CD4-positive, alpha-beta T cell treated with Interleukin-1 beta for 1 hour (primary cell): ENCODE data around the gene GAS6.
"Not testable (repeated sequence)": the region's sequence is repeated elsewhere in the genome, so short reads cannot be mapped to it uniquely, and the experiment has no call there.

Source experiments
- DNase-seq, 2 donors: peaks; one replicate each; pipeline ENCODE4 v3.0.0-alpha.2; 2020 to 2022

GAS6 gene

DNA sequence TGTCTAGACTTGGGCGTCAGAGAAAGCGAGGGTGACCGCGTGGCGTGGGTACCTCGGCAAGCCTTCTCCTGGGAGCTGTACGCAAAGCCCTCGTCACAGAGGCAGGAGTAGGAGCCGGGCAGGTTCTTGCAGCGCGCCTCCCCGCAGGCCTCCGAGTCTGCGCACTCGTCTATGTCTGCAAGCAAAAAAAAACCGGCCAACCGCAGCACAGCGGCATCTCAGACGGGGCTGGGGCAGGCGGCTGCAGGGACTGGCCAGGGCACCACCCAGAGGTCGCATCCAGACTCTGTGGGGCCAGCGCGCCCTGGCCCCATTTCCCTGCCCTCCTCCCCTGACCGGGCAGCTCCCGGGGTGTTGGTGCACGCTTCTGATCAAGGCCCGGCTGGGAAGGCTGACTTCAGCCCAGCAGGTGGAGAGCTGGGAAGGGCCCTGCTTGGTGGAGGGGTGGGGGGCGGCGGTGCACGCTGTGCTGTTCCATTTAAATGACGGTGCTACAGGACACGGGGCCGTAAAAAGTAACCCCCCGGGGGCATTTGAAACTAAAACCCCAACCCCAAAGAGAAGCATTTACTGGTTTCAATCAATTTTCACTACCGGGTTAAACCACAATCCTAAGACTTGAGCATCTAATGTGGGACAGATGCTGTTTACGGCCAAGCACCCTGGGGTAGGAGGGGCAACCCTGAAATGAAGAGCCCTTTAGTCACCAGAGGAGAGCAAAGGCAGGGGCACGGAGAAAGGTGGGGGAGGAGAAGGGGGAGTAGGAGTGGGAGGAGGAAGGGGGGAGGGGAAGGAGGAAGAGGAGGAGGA, 28.2 kb downstream of the GAS6 start:
- DNase-seq: no peak

DNA sequence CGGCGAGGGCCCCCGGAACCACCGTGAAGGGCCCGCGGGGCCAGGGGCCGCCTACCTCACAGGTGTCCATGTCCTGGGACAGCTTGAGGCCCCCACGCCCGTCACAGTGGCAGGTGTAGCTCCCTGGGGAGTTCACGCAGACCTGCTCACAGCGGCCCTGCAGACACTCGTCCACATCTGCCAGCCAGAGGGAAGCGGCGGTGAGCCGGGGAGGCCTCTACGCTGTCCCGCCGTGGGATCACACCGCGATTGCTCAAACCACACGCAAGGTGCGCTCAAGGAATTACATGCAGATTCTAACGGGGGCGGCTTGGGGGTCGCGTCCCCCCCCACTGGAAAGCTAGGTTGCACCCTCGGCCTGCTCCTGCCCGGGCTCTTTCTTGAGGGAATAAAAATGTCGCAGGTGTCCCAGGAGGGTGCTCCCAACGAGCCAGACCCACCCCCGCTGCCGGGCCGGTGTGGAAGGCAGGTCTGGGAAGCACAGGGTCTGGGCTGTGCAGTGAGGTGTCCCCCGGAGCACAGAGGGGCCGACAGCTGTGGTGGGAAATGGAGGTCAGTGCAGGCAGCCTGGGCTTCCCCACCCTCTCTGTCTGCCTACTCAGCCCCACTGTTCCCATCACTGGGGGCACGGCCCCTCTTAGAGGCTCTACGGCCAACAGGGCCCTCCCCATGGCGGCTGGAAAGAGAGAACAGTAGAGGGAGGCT, 29.2 kb downstream of the GAS6 start:
- DNase-seq: no peak

DNA sequence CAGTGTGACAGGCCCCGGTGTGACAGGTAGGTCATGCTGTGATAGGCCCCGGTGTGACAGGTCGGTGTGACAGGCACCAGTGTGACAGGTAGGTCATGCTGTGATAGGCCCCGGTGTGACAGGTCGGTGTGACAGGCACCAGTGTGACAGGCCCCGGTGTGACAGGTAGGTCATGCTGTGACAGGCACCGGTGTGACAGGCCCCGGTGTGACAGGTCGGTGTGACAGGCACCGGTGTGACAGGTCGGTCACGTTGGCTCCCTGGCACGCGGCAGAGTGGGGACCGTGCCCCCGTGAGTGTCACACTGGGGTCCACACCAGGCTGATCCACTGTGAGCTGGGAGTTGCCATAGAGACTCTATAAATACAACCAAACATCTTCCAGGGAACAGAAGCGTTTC, 29.9 kb downstream of the GAS6 start:
- not testable (repeated sequence) for DNase-seq

DNA sequence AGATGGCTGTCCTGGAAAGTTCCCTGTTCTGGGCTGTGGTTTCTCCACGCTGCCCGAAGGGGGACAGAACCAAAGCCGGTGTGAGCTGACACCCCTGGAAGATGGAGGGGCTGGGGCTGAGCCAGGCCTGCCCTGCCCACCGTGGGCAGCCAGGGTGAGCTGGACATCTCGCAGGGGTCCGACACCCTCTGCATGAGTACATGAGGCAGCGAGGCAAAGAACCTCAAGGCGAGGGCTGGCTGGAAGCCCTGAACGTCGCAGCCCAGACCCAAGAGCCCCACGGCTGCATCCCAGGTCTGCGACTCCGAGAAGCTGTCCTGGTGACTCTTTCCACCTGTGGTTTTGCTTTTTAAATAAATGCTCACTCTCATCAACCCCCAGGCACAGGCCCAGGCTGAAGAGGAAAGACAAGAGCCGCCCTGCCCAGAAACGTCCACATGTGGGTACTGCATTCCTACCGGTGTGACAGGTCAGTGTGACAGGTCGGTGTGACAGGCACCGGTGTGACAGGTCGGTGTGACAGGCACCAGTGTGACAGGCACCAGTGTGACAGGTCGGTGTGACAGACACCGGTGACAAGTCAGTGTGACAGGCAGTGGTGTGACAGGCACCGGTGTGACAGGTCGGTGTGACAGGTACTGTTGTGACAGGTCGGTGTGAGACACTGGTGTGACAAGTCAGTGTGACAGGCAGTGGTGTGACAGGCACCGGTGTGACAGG, 30.6 kb downstream of the GAS6 start:
- no peak for DNase-seq

DNA sequence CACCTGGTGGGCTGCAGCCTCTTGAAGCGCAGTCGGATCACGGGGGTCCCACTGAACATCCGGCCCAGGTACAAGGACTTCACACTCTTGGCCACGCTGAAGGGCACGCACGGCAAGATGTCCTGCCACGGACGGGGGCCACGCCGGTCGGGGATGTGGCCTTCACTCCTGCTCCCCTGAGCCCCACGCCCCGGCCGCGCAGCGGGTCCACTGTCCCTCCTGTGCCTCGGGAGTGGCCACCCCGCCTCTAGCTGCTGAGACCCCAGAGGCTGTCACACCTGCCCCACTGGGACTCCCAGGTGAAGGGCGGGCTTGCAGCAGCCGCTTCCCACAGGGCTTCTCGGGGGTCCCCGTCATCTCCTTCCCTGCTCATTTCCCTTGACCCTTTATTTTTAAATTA, 31.2 kb downstream of the GAS6 start:
- no peak for DNase-seq

DNA sequence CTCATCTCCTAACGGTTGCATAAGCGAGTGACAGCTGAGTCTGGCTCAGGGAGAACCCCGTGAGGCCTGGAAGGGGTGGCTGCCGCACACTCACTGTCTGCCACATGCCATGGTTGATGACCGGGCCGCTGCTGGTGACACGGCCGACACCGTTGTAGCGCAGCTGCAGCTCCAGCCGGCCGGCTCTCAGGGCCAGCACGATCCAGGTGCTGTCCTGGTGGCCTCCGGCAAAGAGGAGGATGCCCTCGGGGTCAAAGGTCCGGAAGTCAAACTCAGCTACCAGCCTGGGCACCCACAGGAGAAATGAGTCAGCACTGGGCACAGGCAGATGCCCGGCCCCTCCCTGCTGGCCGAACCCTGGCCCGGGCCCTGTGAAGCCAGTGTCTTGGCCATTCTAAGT, 31.7 kb downstream of the GAS6 start:
- no peak for DNase-seq

DNA sequence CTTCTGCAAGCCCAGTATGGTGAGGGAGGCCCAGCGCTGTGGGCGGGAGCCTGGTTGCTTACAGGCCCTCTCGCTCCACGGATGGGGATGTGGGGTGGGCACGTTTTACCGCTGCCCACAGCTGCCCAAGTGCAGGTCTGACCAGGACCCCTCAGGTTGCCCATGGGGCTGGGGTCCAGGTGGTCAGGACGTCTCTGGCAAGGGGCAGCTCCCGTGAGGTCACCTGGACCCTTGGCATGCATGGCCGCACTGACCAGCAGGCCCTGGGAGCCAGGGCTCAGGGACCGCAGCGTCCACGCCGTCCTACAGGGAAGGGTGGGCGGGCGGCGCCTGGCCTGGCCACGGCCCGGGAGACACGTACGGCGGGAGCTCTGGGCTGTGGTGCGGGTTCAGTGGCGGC, 32.8 kb downstream of the GAS6 start:
- no peak for DNase-seq

DNA sequence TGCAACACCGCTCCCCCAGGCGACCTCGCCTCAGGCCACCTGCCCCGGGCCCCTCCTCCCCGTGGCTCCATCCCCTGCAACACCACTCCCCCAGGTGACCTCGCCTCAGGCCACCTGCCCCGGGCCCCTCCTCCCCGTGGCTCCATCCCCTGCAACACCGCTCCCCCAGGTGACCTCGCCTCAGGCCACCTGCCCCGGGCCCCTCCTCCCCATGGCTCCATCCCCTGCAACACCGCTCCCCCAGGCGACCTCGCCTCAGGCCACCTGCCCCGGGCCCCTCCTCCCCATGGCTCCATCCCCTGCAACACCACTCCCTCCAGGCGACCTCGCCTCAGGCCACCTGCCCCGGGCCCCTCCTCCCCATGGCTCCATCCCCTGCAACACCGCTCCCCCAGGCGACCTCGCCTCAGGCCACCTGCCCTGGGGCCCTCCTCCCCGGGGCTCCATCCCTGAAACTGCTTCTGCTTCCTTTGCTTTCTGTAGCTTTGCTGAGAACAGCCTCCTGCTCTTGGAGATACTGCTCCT, 33.4 kb downstream of the GAS6 start:
- DNase-seq: not testable (repeated sequence)

DNA sequence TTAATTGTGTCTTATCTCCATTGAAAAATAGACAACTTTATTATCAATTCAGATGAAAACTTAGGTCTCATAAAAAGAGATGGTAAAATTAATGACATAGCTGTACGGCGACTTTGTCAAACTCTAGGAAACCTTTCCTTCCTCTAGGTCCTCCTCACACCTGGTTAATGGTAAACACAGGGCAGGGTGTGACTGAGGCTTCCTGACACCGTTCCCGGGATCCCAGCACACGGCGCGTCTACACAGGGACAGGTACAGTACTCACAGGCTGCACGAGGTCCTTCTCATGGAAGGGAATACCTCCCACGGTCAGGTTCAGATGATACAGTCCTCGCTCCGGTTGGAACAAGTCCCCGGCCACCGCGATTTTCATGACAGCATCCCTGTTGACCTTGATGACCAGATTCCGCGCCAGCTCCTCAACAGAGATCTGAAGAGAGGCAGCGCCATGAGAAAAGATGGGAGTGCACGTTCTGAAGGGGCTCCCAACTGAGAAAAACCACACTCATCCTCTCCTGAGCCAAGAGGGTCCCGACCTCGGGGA, 35.5 kb downstream of the GAS6 start:
- no peak for DNase-seq

DNA sequence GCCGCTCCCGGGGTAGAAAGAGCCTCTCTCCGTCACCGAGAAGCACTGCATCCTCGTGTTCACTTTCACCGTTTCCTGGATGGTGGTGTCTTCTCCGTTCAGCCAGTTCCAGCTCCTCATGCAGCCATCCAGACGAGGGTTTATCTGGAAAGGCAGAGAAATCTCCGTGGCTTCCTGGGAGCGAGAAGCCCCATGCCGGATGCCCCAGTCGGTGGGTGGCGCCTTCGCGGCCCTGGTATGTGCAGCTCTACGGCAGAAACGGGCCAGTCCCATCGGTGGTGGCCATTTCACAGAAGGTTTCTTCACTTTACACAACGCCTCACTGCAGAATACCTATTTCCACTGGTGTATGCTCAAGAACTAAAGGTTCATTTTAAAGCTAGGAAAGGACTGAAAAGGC, 36.9 kb downstream of the GAS6 start:
- no peak for DNase-seq

DNA sequence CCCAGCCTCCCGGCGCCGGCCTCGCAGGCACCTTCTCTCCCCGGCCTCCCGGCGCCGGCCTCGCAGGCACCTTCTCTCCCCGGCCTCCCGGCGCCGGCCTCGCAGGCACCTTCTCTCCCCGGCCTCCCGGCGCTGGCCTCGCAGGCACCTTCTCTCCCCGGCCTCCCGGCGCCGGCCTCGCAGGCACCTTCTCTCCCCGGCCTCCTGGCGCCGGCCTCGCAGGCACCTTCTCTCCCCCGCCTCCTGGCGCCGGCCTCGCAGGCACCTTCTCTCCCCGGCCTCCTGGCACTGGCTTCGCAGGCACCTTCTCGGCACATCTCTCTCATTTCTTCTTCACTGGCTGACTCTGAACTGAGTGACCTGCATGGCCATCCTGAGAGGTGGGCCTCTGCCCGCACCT, 37.4 kb downstream of the GAS6 start:
- DNase-seq: not testable (repeated sequence)

DNA sequence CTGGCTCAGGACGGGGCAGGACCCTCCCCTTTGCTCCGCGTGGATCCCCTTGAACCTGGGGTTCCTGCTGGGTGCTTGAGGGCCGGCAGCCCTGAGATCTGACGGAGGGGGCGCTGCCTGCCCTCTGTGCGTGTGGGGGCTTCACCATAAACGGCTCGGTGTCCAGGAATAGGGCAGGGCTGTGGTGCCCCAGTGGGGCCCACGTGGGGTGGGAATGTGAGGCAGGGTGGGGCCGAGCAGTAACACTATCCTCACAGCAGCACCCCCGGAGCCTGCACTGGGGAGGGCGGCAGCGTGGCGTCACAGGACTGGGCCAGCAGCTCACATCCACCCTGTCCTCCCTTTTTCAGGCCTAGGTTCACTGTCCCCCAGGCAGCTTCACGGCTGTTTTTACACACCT, 38.0 kb downstream of the GAS6 start:
- no peak for DNase-seq

DNA sequence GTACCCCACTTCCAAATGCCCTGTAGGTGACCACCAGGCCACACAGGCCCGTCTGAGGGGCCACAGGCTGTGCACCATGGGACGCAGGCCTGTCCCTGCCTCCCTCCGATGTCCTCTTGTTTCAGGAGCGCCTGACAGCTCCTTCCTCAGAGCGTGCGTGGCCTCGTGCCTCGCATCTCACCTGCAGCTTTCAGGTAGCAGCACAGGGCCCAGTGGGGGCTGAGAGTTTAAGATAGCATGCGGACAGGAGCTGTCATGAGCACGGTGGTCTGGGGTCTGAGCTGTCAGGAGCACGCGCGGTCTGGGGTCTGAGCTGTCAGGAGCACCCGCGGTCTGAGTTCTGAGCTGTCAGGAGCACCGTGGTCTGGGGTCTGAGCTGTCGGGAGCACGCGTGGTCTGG, 40.1 kb downstream of the GAS6 start:
- no peak for DNase-seq

DNA sequence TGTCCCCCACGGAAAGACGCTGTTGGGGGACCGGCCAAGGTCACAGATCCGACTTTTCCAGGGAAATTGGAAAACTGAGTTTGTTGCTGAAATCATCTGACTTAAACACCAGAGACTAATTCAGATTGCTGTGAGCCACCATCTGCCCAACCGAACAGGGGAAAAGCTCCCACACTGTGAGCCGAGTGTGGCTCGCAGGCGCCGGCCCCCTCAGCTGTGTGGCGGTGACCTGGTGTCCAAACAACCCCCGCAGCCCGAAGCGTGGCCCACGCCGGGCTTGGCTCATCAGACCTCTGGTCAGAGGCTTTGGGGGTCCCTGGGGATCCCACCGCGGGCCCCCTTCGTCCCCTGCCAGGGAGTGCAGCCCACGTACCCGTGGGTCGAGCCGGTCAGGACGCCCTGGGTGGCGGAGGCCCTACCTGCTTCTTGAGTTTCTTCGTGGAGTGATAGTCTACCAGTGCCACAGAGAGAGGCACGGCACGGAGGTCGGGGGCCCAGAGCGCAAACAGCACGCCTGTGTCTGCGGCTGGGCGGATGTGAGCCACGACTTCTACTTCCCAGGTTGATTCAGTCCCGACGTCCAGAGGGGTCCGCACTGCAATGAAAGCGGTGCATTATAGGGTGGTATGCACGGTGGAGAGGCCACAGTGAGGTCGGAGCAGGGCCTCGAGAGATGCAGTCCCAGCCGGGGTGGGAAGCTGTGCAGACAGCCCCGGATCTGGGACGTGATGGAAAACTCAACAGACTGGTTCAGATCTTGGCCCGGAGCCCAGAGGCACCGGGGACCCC, 40.7 kb downstream of the GAS6 start:
- no peak for DNase-seq

DNA sequence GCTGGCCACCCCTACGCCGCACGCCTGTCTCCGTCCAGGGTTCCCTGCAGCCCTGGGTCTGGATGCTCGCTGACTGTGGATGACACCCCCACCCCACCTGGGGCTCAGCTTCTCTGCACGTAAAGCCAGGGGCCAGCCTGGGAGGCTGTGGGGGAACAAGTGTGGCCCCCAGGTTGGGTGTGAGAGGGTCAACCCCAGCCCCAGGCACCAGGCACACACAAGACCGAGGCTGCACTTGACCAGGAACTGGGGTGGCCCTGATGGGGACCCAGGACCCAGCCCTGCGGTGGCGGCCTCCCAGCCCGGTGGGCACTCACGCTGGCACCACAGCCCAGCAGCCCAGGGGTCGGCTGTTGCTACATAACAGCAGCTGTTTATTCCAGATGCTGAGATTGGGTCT, 41.6 kb downstream of the GAS6 start:
- no peak for DNase-seq

DNA sequence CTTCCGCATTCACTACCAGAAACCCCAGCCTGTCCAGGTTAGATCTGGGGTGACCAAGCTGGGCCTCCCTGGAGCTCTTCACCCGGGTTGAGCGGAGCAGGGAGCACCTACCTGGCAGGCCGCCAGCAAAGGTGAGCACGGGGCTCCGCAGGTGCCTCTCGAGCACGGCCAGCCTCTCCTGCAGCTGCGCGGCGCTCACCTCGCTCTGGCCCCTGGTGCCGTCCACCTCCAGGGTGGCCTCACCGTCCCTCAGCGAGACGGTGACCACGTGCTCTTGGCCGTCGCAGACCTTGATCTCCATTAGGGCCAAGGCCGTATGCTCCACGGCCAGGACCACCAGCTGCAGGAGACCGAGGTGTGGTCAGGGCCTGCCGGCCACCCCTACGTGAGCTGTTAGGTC, 42.0 kb downstream of the GAS6 start:
- no peak for DNase-seq

DNA sequence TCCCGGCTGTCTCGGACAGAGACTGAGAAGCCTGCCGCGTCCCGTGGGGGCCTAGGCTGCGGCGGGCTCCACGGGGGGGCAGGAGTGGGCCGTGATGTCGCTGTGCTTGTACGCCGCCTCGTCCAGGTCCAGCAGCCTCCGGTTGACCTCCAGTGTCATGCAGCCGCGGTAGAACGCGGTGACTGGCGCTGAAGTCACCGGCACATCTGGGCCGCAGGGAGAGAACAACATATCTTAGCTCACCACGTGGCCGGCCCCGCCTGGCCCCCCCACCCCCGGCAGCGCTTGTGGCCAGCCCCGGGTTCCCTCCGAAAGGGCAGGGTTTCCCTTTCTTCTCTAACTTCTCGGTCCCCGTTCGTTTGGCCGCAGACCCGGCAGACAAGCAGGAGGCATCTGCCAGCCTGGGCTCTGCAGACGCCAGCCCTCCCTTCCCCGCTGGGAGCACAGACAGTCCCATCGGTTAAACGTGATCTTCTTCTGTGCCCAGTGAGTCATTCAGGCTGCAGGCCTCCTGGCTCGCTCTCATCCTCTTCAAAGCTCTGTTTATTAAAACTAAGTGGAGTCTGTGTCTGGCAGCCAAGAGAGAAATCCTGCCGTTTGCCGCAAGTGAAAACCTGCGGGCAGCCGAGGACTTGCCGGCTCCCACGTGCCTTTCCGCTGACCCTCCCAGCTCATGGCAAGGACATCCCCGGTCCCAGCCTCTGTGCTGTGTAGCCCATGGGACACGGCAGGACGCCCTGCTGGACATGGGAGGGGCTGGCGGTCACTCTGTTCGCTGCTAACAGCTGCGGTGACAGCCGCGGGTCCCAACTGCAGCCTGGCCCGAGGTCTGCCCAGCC, 42.8 kb downstream of the GAS6 start:
- no peak for DNase-seq

DNA sequence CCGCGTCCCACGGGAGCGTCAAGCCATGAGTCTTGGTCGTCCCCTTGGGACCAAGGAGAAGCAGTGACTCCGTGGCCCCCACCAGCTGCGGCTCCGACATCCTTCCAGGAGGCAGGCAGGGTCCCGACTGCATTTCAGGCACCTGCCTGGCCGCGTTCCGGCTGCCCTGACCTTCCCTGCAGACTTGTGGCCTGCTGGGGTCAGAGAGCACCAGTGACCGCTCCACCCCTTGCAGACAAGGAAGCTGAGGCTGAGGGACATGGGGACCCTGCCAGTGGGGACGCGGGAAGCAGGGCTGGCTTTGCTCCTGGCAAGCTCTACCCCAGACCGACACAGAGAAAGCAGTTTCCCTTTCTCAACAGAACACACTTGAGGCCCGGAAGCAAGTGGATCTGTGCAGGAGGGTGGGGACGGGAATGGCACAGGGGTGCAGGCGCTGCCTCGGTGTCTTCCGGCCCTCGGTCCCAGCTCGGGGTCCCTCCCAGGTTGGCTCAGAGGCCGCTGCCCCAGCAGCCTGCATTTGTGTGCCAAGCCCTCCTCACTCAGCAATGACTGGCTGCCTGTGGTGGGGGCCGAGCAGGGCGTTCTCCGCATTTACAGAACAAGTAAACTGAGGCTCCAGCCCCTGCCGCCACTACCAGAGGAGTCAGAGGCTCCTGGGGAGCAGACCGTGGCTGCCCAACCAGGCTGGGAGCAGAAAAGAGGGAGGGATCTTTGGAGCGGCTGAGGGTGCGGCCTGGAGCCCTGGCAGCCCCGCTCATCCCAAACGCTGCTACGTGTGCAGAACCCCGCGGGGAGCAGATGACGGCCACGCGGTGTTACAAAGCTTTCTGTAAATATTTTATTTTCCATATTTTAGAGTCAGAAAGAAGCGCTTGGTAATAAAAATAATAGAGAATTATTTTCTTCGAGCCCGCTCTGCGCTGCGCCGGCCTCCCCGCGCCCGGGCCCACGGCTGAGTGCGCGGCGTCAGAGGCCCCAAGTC, 43.9 kb downstream of the GAS6 start:
- DNase-seq: no peak

DNA sequence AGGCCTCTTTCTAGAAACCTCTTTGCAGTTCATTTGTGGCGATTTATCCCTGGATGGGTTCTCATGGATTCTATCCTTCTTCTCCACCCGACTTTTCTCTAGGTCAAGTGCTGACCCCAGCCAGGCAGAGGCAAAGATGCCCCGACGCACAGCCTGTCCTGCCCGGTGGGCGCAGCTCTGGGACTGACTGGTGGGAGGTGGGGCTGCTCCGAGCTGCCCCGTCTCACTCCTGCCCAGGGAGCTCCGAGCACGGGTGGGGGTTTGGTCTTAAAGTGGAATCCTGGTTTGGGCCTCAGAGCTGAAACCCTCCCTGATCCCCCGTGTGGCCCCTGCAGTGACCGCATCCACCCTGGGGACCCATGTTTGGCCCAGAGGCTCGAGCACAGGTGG, 44.5 kb downstream of the GAS6 start:
- no peak for DNase-seq

DNA sequence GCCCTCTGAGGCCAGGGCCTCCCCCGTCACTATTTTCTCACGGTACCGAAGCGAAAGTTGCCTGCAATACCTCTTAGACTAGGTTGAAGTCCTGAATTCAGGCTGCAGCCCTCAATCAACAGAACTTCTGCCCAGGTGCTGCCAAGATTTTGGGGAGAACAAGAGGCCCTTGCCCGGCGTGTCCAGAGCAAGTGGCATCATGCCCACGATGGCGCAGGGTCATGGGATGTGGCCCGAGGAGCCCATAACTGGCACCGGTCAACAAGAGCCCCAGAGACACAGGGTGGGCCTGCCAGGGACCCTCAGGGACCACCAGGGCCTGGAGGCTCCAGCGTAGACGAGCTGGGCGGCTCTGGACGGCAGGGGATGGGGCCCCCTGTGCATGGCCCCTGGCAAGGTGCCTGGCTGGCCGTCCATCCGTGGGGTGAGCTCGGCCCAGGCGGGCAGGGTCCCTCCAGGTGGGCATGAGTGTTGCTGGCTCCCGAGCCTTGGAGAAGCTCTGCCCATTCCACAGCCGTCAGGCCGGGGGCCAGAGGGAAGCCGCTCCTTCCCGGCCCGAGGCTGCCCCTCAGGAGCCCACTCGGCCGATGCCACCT, 45.1 kb downstream of the GAS6 start:
- DNase-seq: no peak
